NCI-H1436 (cell line): ENCODE results near the gene TDRD9.
"Not testable (repeated sequence)": the region's sequence is repeated elsewhere in the genome, so short reads cannot be mapped to it uniquely, and the experiment has no call there.

Experiments
- DNase-seq: peaks from one replicate; lab custom pipeline; 2025; lab: John Stamatoyannopoulos, UW

The TDRD9 gene, protein sequence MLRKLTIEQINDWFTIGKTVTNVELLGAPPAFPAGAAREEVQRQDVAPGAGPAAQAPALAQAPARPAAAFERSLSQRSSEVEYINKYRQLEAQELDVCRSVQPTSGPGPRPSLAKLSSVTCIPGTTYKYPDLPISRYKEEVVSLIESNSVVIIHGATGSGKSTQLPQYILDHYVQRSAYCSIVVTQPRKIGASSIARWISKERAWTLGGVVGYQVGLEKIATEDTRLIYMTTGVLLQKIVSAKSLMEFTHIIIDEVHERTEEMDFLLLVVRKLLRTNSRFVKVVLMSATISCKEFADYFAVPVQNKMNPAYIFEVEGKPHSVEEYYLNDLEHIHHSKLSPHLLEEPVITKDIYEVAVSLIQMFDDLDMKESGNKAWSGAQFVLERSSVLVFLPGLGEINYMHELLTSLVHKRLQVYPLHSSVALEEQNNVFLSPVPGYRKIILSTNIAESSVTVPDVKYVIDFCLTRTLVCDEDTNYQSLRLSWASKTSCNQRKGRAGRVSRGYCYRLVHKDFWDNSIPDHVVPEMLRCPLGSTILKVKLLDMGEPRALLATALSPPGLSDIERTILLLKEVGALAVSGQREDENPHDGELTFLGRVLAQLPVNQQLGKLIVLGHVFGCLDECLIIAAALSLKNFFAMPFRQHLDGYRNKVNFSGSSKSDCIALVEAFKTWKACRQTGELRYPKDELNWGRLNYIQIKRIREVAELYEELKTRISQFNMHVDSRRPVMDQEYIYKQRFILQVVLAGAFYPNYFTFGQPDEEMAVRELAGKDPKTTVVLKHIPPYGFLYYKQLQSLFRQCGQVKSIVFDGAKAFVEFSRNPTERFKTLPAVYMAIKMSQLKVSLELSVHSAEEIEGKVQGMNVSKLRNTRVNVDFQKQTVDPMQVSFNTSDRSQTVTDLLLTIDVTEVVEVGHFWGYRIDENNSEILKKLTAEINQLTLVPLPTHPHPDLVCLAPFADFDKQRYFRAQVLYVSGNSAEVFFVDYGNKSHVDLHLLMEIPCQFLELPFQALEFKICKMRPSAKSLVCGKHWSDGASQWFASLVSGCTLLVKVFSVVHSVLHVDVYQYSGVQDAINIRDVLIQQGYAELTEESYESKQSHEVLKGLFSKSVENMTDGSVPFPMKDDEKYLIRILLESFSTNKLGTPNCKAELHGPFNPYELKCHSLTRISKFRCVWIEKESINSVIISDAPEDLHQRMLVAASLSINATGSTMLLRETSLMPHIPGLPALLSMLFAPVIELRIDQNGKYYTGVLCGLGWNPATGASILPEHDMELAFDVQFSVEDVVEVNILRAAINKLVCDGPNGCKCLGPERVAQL (N-terminal part only)

DNA sequence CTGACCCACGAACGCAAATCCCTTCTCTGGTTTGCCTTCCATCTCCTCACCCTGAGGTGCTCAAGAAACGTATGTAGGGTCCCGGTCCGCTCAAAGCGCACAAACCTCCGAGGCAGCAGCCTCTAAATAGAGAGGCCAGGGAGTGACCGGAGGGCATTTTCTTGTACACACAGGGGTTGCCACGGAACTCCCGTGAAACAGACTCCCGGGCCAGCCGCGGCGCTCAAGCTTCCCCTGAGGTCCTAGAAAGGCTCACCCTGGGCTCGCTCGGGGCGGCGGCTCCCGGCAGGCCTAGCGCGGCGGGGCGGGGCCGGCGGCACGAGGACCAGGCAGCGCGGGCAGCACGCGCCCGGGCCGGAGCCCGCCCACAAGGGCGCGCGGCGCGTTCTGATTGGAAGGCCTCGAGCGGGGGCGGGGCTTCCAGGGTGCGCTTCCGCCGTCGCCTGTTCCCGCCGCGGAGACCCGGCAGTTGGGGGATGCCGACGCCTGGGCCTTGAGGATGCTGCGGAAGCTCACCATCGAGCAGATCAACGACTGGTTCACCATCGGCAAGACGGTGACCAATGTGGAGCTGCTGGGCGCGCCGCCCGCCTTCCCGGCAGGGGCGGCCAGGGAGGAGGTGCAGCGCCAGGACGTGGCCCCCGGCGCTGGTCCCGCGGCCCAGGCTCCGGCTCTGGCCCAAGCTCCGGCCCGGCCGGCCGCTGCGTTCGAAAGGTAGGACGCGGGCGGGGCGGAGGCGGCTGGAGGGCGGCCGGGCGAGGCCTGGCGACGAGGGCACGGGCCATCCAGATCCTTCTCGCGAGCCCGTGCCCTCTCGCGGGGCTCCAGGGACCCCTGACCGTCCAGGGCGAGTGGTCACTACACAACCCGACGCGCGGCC is at the start of gene TDRD9:
Gene TDRD9 (plus strand): TSS at position 446 of the 880 bp plus-strand sequence. CDS start 54 bp downstream, at position 500.
- DNase-seq, result no peak

DNA sequence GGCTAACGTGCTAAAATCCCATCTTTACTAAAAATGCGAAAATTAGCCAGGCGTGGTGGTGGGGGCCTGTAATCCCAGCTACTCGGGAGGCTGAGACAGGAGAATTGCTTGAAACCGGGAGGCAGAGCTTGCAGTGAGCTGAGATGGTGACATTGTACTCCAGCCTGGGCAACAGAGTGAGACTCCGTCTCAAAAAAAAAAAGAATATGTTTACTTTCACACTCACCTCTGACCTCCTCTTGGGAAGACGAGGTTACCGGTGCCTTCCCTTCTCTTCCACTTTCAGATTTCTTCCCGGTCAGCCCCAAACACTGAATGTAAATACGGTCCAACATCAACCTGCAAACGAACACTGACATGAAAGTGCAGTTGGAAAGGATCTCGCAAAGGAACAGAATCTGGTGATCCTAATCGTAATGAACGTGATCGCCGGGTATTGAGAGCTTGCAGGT is 49.1 kb upstream of the TDRD9 start:
- no peak for DNase-seq

DNA sequence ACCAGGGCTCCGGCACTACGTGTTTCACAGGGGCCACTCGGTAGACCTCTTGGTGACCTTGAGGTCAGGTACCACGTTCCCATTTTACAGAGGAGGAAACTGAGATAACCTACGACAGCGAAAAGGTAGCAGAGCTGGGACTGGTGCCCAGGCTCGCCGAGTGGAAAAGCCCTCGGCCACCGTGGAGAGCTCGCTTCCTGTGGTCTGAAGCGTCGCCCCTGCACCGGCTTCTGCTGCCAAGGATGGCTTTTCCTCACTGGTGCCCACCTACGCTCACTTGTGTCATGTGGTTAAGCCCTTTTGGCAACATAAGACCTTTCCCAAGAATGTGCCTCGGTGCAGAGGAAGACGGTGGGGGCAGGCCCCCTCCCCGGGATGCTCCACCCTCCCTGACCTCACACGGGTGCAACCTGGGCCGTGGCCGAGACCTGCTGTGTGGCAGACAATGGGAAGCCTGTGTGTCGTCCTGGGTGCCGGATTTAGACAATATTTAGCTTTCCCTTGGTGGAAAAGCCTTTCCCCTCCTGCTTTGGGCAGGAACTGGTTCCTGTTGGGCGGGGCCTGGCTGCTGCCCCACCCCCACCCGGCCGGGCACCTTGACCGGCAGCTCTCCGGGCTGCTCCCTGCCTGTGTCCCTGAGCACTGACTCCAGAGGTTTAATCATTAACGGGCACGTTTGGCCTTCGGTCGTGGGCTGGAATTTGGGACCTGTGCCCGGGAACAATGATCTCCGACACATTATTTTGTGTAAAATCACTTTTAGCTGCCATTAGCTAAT is 48.5 kb upstream of the TDRD9 start:
- DNase-seq, result no peak

DNA sequence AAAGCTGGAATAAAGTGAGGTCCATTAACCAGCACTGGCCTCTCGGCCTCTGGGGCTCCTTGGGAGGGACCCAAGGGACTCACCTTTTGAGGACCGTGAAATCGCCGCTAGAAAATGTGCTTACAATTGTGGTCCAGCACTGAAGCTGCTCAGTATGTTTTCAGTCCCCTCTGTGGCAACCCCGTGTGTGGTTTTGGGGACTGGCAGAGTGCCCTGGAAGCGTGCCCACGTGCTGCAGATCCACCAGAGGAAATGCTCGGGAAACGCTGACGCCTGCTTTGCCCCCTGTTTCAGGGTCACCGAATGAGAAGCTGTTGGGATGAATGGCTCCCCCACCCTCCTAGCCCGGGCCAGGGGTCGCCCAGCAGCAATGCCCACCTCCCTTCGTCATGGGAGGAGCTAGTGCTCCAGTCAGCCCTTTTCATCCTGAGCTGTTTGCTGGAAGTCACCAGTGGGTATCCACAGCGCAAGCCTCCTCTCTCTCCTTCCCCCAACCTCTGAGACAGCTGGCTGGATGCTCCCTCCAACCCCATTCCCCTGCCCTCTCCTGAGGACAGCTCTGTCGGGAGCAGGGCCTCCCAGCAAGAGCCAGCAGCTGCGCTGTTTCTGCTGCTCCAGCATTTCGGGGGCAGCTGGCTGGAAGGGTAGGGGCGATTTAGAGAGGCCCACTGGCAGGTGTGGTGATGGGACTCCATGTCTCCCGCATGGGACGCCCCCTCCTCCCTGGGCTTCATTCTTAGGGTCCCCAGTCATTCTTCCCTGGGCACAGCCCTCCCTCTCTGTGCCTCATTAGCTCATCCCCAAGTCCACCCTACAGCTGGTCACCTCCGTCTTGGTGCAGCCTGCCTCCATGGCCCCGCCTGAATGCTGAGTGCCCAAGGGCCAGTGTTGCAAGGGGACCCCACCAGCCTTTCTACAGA is 47.6 kb upstream of the TDRD9 start:
- no peak for DNase-seq

DNA sequence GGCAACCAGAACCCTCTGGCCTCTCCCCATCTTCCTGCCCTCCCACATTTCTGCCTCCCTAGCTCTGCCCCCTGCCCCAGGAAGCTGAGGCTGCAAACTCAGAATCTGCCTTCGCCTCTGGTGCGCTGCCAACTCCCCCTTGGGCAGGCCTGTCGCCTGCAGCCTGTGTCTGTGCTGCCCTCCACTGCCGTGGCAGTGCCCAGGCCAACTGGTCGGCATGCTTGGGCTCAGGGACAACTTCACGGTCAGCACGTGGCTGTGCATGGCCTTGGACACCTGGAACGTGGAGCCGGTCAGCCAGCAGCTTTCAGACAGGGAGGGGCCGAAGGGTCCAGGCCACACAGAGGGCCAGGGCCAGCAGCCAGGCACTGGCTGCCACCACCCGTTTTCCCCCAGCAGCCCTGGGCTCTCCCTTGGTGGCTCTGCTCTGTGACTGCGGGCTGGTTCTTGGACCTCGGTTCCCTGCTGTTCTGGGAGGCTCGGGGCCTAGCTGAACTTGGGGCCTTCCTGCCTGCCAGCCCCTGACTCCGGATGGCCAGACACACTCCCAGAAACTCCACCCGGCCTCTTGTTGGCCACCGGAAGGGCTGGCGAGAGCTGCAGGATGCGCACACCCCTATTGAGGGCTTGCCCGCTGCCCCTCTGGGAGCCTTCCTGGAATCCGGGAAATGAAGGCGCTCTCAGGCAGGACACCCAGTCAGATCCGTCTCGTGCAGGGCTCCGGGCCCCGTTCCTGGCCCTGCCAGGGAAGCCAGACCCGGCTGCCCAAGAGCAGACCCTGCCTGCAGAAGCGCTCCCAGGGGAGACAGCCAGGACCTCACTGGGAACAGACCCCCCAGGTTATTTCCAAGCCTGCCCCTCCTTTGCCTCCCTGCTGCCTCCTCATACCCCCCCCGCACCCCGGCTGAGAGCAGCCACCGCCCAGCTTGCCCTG is 46.7 kb upstream of the TDRD9 start:
- no peak for DNase-seq

DNA sequence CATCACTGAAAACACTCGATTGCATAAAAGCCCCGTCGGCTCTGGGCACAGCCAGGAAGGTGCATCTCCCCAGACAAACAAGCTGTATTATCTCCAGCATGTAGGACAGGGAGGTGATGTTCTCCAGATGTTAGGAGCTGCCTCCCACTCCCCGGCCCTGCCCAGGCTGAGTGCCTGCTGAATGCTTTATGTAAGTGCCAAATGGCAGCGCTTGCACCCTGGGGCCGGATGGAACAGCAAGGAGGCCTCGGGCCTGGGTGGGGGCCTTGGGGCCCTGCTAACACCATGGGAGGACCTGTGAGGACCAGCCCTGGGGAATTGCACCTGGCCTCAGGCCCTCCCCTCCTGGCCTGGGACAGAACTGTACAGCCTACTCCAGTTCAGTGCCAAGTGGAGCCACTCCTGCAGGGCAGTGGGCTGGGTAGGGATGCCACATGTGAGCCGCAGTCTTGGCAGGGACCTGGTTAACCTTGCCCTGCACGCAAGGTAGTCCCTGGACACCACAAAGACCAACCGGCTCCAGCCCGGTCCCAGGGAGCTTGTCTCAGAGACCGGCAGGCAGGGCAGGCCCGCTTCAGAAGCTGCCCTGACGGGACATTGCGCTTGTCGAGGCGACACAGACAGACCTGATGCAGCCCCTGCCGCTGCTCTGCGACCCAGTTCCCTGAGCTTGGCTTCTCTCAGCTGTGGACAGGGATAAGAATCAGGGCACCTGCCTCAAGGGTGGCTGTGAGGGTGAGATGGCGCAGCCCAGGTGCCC is 45.6 kb upstream of the TDRD9 start:
- no peak for DNase-seq

DNA sequence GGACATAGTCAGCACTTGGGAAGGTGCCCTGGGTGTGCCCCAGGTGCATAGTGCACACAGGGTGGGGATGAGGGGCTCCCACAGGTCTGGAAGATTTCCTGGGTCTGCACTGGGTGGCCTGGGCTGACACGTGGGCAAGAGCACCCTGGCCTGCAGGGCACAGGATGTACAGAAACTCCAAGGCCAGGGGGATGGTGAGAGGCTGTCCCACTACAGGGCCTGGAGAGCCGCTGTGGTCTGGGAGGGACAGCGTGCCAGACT is 45.1 kb upstream of the TDRD9 start:
- DNase-seq, result no peak

DNA sequence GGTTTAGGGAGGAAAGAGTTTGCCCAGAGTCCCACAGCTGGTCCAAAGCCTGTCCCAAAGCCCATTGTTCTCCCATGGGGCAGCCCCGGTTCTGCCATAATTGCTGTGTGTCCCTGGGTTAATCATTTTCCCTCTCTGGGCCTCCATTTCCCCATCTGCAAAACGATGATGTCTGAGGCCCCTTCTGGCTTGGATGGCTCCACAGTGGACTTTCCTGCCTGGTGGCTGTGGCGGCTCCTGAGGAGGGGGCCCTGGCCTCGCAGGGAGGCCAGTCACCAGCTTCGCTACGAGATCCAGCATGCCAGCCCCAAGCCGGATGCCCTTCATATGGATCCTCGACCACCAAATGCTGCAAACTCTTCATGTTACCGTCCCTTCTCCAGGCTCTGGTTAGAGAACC is 43.4 kb upstream of the TDRD9 start:
- DNase-seq, result no peak

DNA sequence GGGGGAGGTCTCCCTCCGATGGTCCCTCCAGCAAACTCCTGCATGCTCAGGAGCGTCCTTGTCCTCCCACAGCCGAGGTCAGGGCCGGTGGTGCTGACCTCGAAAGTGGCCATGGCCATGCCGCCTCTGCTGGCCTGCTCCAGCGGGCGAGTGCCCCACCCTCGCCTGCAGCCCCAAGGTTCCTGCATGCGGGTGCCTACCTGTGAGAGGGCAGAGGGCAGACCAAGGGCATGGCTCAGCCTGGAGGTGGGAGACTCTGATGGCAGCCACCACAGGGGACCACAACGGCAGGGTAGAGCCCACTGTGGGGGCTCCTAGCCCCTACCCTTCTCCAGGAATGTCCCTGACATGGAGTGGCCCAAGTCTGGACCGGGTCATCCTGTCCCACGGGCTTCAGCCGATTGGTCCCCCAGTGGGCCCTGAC is 42.7 kb upstream of the TDRD9 start:
- DNase-seq, result no peak

DNA sequence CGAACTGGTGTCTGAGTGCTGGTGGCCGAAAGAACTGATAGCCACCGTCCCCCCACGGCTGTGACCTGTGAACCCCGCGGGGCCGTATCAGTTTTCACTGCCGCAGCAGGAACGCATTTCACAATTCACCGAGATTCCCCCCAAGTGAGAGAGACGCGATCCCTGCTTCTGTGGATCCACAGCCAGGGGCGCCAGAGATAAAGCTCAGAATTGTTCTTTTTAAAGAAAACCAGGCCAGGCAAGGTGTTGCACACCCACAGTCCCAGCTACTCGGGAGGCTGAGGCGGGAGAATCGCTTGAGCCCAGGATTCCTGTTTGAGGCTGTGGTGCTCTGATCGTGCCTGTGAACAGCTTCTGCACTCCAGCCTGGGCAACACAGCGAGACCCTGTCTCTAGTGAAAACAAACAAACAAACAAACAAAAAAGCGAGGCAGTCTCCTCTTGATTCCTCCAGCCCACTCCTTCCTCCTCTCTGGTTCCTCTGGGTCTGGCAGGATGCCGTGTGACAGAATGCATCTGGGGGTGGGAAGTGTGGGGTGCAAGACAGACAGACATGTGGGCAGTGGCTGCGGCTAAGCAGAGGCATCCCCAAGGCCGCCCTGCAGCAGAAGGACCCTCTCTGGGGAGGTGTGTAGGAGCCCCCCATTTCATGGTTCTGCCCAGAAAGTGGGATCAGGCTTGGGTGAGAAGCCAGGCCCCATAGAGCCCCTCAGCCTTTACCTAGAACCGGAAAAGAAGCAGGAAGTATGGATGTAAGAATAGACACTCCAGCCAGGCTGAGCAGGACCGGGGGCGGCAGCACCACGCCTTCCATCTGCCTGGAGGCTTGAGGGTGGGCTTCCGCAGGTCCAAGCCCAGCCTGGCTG is 41.7 kb upstream of the TDRD9 start:
- no peak for DNase-seq

DNA sequence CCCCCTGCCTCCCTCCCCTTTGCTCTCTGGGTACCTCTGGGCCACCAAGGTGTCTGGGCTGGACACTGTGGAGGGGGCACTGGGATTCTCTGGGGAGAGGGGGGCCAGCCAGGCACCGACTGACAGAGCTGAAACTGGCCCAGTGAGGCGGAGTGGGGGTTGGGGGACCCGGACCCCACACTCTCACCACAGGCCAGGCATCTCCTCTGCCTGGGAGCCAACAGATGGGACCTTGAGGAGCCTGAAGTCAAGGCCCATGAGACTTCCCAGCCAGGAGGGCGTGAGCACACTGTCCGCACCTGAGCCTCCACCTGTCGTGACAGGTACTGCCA is 41.1 kb upstream of the TDRD9 start:
- DNase-seq, result no peak

DNA sequence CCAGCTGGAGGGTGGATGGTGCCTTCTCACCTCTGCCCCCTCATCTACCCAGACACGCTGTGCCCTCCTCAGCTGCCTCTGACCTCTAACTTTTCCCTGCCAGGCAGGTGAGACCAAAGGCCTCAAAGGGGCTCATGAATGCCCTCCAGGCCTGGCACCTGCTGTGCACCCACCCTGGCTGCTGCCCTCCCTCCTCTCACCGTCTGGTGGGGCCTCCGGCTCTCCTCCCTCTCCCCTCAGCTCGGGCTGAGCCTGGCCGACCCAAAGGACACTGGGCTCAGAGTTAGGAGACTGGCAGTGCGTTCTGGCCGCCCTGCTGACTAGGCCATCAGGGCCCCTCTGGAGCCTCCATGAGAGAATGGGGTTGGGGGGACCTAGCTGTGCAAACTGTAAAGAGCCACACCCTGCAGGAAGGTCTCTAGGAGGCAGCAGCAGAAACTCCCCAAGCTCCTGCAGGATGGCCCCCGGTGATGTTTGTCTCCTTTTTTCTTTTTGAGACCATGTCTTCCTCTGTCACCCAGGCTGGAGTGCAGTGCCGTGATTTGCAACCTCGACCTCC is 40.6 kb upstream of the TDRD9 start:
- no peak for DNase-seq

DNA sequence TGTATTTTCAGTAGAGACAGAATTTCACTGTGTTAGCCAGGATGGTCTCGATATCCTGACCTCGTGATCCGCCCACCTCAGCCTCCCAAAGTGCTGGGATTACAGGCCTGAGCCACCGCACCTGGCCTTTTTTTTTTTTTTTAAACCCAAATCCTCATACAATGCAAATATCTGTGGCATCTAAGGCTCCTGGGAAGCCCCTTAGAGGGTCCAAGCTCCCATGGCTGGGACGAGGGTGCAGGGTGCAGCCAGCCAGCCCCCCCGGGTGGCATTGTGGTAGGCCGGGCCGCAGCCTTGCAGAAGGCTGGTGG is 39.3 kb upstream of the TDRD9 start:
- DNase-seq, result not testable (repeated sequence)

DNA sequence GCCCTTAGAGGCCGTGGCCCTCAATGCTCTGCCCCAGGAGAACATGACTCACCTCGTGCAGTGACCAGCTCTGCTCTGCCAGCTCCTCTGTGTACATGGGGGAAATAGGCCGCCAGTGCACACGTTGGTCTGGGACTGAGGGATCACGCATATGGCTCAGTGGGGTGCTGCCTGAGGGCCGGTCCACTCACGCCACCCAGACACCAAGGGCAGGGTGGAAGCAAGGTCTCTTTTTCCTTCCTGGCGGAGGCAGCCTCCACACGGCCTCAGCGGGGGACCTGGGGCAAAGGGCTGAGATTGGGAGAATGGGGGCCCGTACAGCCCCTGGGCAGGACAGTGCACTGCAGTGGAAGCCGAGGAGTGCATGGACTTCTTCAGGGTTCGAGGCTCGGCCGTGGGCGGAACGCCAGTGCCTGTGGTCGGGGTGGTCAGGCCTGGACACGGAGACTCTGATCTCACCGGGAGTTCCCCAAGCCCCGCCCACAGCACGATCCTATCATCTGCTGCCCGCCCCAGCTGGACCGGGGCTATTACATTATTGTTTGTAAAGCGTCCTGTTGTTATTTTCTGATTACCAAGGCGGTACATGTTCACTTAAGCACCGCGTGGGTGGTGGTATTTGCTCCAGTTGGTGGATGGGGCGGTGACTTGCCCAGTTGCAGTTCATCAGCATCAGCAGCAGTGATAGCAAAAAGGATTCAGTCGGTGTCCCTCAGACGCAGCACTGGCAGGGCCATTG is 38.8 kb upstream of the TDRD9 start:
- DNase-seq, result no peak

DNA sequence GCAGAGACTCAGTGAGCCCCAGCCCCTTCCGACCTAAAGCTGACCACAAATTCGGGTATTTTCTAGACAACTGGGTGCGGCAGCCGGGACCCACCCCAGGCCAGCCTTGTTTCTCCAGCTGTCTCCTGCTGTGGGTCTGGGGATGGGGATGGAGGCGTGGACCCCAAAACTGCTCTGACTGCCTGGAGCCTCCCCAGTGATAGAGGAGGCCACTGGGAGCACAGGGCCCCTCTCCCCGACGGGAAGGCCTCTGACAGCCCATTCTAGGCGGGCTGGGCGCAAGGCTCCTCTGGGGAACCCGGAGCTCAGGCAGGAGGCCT is 38.2 kb upstream of the TDRD9 start:
- no peak for DNase-seq
